ENCODE data around the gene JAM2.

Gene JAM2

DNA sequence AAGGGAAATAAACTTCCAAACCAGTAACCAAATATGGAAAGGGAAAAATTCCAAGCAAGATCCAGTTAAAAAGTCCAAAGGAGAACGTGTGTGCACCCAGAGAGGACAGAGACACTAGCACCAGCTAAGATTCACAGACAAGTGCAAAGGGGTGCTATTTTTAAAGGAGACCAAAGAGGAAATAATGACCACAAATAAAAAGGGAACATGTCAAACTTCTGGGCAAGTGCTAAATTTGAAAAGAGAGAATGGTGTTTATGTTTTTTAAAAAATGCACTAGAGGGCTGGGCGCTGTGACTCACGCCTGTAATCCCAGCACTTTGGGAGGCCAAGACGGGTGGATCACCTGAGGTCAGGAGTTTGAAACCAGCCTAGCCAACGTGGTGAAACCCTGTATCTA is 8.6 kb downstream of the JAM2 start:
- Histone ChIP-seq H2BK5ac (ENCODE audit: low read depth, low read length, poor library complexity) (no peak overlapping the region), H3K23ac (ENCODE audit: low read length) (no peak overlapping the region), H4K8ac (ENCODE audit: low read depth, low read length) (no peak overlapping the region), H3K4me1 (ENCODE audit: control insufficient read depth in 1 of 2, insufficient read depth in 2 of 2, low read length in 2 of 2) (no peaks in the 10 kb centered on the region), H3K4ac (ENCODE audit: low read depth, low read length) (no peak overlapping the region), H3K9ac (ENCODE audit: low read length) (no peak overlapping the region), H3K9me3 (ENCODE audit: insufficient read depth, low read depth, low read length) (no peaks in the 10 kb centered on the region), H3K79me2 (ENCODE audit: control insufficient read depth, insufficient read depth, low read length, poor library complexity) (no peaks in the 10 kb centered on the region), H3K4me3 (ENCODE audit: low read depth, low read length) (no peak overlapping the region), H2AFZ (ENCODE audit: insufficient read depth, low read length, poor library complexity) (no peak overlapping the region), H2BK120ac (ENCODE audit: insufficient read depth, low read length, poor library complexity) (no peak overlapping the region), H3K4me2 (ENCODE audit: low read length) (no peak overlapping the region), H2BK12ac (ENCODE audit: low read length) (no peak overlapping the region), H3K27ac (ENCODE audit: low read depth, low read length) (no peak overlapping the region), H3K79me1 (ENCODE audit: low read length) (no peaks in the 10 kb centered on the region), H3K14ac (ENCODE audit: low read length) (no peak overlapping the region), H3K36me3 (ENCODE audit: control insufficient read depth in 1 of 2, insufficient read depth in 2 of 2, low read length in 2 of 2) (no peaks in the 10 kb centered on the region), H4K91ac (ENCODE audit: low read depth, low read length) (no peak overlapping the region), H4K12ac (ENCODE audit: low read depth, low read length) (no peak overlapping the region), H2AK5ac (ENCODE audit: low read length) (no peak overlapping the region), H3K18ac (ENCODE audit: low read length) (no peak overlapping the region), H3K27me3 (ENCODE audit: insufficient read depth, low read length) (no peaks in the 10 kb centered on the region)
- no CpG with 5 or more reads among the region's 5 CpGs for WGBS (ENCODE audit: extremely low coverage, insufficient coverage, insufficient read length)
- peak in 1 of 2 donors; percentile 17 for DNase-seq

DNA sequence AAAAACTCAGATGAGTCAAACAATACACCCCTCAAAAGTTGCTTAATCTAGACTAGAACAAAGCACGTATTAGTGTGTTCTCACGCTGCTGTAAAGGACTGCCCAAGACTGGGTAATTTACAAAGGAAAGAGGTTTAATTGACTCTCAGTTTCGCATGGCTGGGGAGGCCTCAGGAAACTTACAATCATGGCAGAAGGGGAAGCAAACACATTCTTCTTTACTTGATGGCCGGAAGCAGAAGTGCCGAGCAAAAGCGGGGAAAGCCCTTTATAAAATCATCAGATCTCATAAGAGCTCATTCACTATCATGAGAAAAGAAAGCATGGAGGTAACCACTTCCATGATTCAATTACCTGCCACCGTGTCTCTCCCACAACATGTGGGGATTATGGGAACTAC is 10.1 kb downstream of the JAM2 start:
- H4K8ac ChIP-seq (ENCODE audit: low read depth, low read length), result no peak overlapping the region
- no peak overlapping the region for H3K4ac ChIP-seq (ENCODE audit: low read depth, low read length)
- no peak overlapping the region for H3K23ac ChIP-seq (ENCODE audit: low read length)
- H3K9me3 ChIP-seq (ENCODE audit: insufficient read depth, low read depth, low read length), result no peaks in the 10 kb centered on the region
- H3K18ac ChIP-seq (ENCODE audit: low read length), result no peak overlapping the region
- no peaks in the 10 kb centered on the region for H3K27me3 ChIP-seq (ENCODE audit: insufficient read depth, low read length)
- no peak overlapping the region for H2AFZ ChIP-seq (ENCODE audit: insufficient read depth, low read length, poor library complexity)
- H2AK5ac ChIP-seq (ENCODE audit: low read length), result no peak overlapping the region
- no peaks in the 10 kb centered on the region for H3K79me1 ChIP-seq (ENCODE audit: low read length)
- no peak for DNase-seq
- no peaks in the 10 kb centered on the region for H3K4me1 ChIP-seq (ENCODE audit: control insufficient read depth in 1 of 2, insufficient read depth in 2 of 2, low read length in 2 of 2)
- H3K14ac ChIP-seq (ENCODE audit: low read length), result no peak overlapping the region
- no peak overlapping the region for H3K27ac ChIP-seq (ENCODE audit: low read depth, low read length)
- H3K4me2 ChIP-seq (ENCODE audit: low read length), result no peak overlapping the region
- no peaks in the 10 kb centered on the region for H3K79me2 ChIP-seq (ENCODE audit: control insufficient read depth, insufficient read depth, low read length, poor library complexity)
- no peak overlapping the region for H4K12ac ChIP-seq (ENCODE audit: low read depth, low read length)
- no peak overlapping the region for H3K9ac ChIP-seq (ENCODE audit: low read length)
- no CpG with 5 or more reads among the region's 7 CpGs for WGBS (ENCODE audit: extremely low coverage, insufficient coverage, insufficient read length)
- no peaks in the 10 kb centered on the region for H3K36me3 ChIP-seq (ENCODE audit: control insufficient read depth in 1 of 2, insufficient read depth in 2 of 2, low read length in 2 of 2)
- H3K4me3 ChIP-seq (ENCODE audit: low read depth, low read length), result no peak overlapping the region
- H2BK120ac ChIP-seq (ENCODE audit: insufficient read depth, low read length, poor library complexity), result no peak overlapping the region
- H2BK12ac ChIP-seq (ENCODE audit: low read length), result no peak overlapping the region
- H4K91ac ChIP-seq (ENCODE audit: low read depth, low read length), result no peak overlapping the region
- H2BK5ac ChIP-seq (ENCODE audit: low read depth, low read length, poor library complexity), result no peak overlapping the region

DNA sequence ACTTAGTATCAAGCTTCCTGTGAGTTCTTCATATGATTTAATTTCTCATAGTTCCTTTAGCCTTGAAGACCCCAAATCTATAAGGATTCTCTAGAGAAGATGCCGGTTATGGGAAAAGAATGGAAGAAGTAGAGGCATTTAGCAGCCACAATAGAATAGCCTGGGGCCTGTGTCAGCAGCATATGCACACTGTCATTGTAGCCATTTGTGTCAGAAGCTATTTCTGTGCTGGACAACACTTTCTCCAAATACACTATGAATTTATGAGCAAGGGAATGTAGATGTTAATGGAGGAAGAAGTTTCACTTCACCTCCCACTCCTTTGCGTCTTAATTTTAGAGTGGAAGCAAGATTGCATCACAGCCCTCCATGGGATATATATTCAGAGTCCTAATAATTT is 17.4 kb downstream of the JAM2 start:
- Histone ChIP-seq H4K8ac (ENCODE audit: low read depth, low read length) (no peak overlapping the region), H3K4me2 (ENCODE audit: low read length) (no peak overlapping the region), H3K4me1 (ENCODE audit: control insufficient read depth in 1 of 2, insufficient read depth in 2 of 2, low read length in 2 of 2) (no peaks in the 10 kb centered on the region), H4K91ac (ENCODE audit: low read depth, low read length) (no peak overlapping the region), H3K4me3 (ENCODE audit: low read depth, low read length) (no peak overlapping the region), H3K14ac (ENCODE audit: low read length) (no peak overlapping the region), H3K27me3 (ENCODE audit: insufficient read depth, low read length) (no peaks in the 10 kb centered on the region), H2BK120ac (ENCODE audit: insufficient read depth, low read length, poor library complexity) (no peak overlapping the region), H3K23ac (ENCODE audit: low read length) (no peak overlapping the region), H3K9me3 (ENCODE audit: insufficient read depth, low read depth, low read length) (no peaks in the 10 kb centered on the region), H3K79me2 (ENCODE audit: control insufficient read depth, insufficient read depth, low read length, poor library complexity) (no peaks in the 10 kb centered on the region), H3K27ac (ENCODE audit: low read depth, low read length) (no peak overlapping the region), H2AFZ (ENCODE audit: insufficient read depth, low read length, poor library complexity) (no peak overlapping the region), H3K79me1 (ENCODE audit: low read length) (no peaks in the 10 kb centered on the region), H3K4ac (ENCODE audit: low read depth, low read length) (no peak overlapping the region), H2BK5ac (ENCODE audit: low read depth, low read length, poor library complexity) (no peak overlapping the region), H2BK12ac (ENCODE audit: low read length) (no peak overlapping the region), H3K36me3 (ENCODE audit: control insufficient read depth in 1 of 2, insufficient read depth in 2 of 2, low read length in 2 of 2) (no peaks in the 10 kb centered on the region), H3K18ac (ENCODE audit: low read length) (no peak overlapping the region), H2AK5ac (ENCODE audit: low read length) (no peak overlapping the region), H4K12ac (ENCODE audit: low read depth, low read length) (no peak overlapping the region), H3K9ac (ENCODE audit: low read length) (no peak overlapping the region)
- no peak for DNase-seq
- WGBS (ENCODE audit: extremely low coverage, insufficient coverage, insufficient read length), result no CpG with 5 or more reads among the region's 2 CpGs

DNA sequence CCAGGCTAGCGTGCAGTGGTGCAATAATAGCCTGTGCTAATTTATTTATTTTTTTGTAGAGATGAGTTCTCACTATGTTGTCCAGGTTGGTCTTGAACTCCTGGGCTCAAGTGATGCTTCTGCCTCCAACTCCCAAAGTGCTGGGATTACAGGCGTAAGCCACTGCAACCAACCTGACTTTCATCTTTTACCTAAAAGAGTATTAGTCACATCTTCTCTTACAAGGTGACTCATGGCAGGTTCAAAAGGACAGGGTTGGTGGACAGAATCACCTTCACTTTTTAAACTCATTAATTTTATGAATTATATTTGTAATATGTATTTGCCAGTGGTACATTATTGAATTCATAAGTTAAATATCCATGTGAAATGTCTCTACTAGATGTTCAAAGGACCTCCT is 18.1 kb downstream of the JAM2 start:
- no CpG with 5 or more reads among the region's 2 CpGs for WGBS (ENCODE audit: extremely low coverage, insufficient coverage, insufficient read length)
- Histone ChIP-seq H3K18ac (ENCODE audit: low read length) (no peak overlapping the region), H3K23ac (ENCODE audit: low read length) (no peak overlapping the region), H3K4me3 (ENCODE audit: low read depth, low read length) (no peak overlapping the region), H4K8ac (ENCODE audit: low read depth, low read length) (no peak overlapping the region), H2AFZ (ENCODE audit: insufficient read depth, low read length, poor library complexity) (no peak overlapping the region), H3K4me2 (ENCODE audit: low read length) (no peak overlapping the region), H3K36me3 (ENCODE audit: control insufficient read depth in 1 of 2, insufficient read depth in 2 of 2, low read length in 2 of 2) (no peaks in the 10 kb centered on the region), H3K4ac (ENCODE audit: low read depth, low read length) (no peak overlapping the region), H3K4me1 (ENCODE audit: control insufficient read depth in 1 of 2, insufficient read depth in 2 of 2, low read length in 2 of 2) (no peaks in the 10 kb centered on the region), H2AK5ac (ENCODE audit: low read length) (no peak overlapping the region), H2BK12ac (ENCODE audit: low read length) (no peak overlapping the region), H3K79me2 (ENCODE audit: control insufficient read depth, insufficient read depth, low read length, poor library complexity) (no peaks in the 10 kb centered on the region), H3K27ac (ENCODE audit: low read depth, low read length) (no peak overlapping the region), H3K14ac (ENCODE audit: low read length) (no peak overlapping the region), H3K27me3 (ENCODE audit: insufficient read depth, low read length) (no peaks in the 10 kb centered on the region), H3K9ac (ENCODE audit: low read length) (no peak overlapping the region), H3K9me3 (ENCODE audit: insufficient read depth, low read depth, low read length) (no peaks in the 10 kb centered on the region), H2BK120ac (ENCODE audit: insufficient read depth, low read length, poor library complexity) (no peak overlapping the region), H4K12ac (ENCODE audit: low read depth, low read length) (no peak overlapping the region), H4K91ac (ENCODE audit: low read depth, low read length) (no peak overlapping the region), H3K79me1 (ENCODE audit: low read length) (no peaks in the 10 kb centered on the region), H2BK5ac (ENCODE audit: low read depth, low read length, poor library complexity) (no peak overlapping the region)
- DNase-seq, result no peak

All from trophoblast cell (in vitro differentiated cells and primary cell).